CD14-positive monocyte (primary cell): ENCODE results near the gene PRR22. TPM values are rescaled to one million over a fixed set of nuclear protein-coding genes. Genes with fewer than 3 reads are reported as not detected.

ENCODE experiments used
- DNase-seq, 3 donors: peaks; one replicate each; pipeline ENCODE4 v3.0.0-alpha.2; 2011 to 2022
- H2AFZ ChIP-seq: 2 replicates; pipeline ENCODE4 v1.6.0; 2012; ENCODE audit warnings: mild to moderate bottlenecking, low read depth, low read length, inconsistent platforms; ENCODE audit not compliant: insufficient read depth, poor library complexity, severe bottlenecking
- H3K27ac ChIP-seq, 2 donors: 1 replicate in 1 of 2; 2 replicates in 1 of 2; pipeline ENCODE4 v1.5.1; 2012 to 2013; ENCODE audit warnings: low read length in 2 of 2, control low read depth in 1 of 2, inconsistent platforms in 1 of 2, low read depth in 1 of 2, mild to moderate bottlenecking in 1 of 2
- H3K27me3 ChIP-seq, 2 donors: one replicate each; pipeline versions ENCODE4 v1.6.0 to v1.6.1; 2011 to 2013; ENCODE audit warnings: low read length in 2 of 2; ENCODE audit not compliant: control insufficient read depth in 2 of 2, insufficient read depth in 2 of 2
- H3K36me3 ChIP-seq, 2 donors: replicated peaks in 1 of 2; 1 replicate in 1 of 2; 2 replicates in 1 of 2; pipeline versions ENCODE4 v1.5.1 to v1.6.1; 2012 to 2013; ENCODE audit warnings: low read length in 2 of 2, control low read depth in 1 of 2, inconsistent platforms in 1 of 2, mild to moderate bottlenecking in 1 of 2; ENCODE audit not compliant: insufficient read depth in 2 of 2, control insufficient read depth in 1 of 2
- H3K4me1 ChIP-seq, 2 donors: 1 replicate in 1 of 2; 2 replicates in 1 of 2; pipeline versions ENCODE4 v1.5.1 to v1.6.1; 2012 to 2013; ENCODE audit warnings: low read length in 2 of 2, control low read depth in 1 of 2, inconsistent platforms in 1 of 2, mild to moderate bottlenecking in 1 of 2, moderate library complexity in 1 of 2; ENCODE audit not compliant: insufficient read depth in 2 of 2, control insufficient read depth in 1 of 2
- H3K4me2 ChIP-seq: replicated peaks from 2 replicates; pipeline ENCODE3; 2012; ENCODE audit warnings: low read length, moderate library complexity, mild to moderate bottlenecking; ENCODE audit not compliant: poor library complexity, severe bottlenecking; ENCODE audit errors: extremely low read depth
- H3K4me3 ChIP-seq, 3 experiments: fragments of 200-600 bp in 1 of 3; sonication (generic) in 1 of 3; replicated peaks in 1 of 3; 1 replicate in 2 of 3; 2 replicates in 1 of 3; pipeline ENCODE4 v1.5.1; 2011 to 2013; ENCODE audit warnings: low read length in 3 of 3, mild to moderate bottlenecking in 3 of 3, control low read depth in 2 of 3, low read depth in 2 of 3, inconsistent platforms in 1 of 3, moderate library complexity in 1 of 3
- H3K79me2 ChIP-seq: 2 replicates; pipeline ENCODE4 v1.6.0; 2012; ENCODE audit warnings: mild to moderate bottlenecking, control low read depth, inconsistent platforms, low read length, moderate library complexity; ENCODE audit not compliant: insufficient read depth
- H3K9ac ChIP-seq: 2 replicates; pipeline ENCODE4 v1.6.0; 2017; ENCODE audit warnings: low read length, mild to moderate bottlenecking; ENCODE audit not compliant: insufficient read depth, poor library complexity, severe bottlenecking
- H3K9me3 ChIP-seq, 2 donors: replicated peaks in 1 of 2; 1 replicate in 1 of 2; 2 replicates in 1 of 2; pipeline versions ENCODE4 v1.5.1 to v1.6.1; 2012 to 2013; ENCODE audit warnings: low read length in 2 of 2, control low read depth in 1 of 2; ENCODE audit not compliant: control insufficient read depth in 1 of 2, insufficient read depth in 1 of 2
- H4K20me1 ChIP-seq: 2 replicates; pipeline ENCODE4 v1.6.0; 2012; ENCODE audit warnings: mild to moderate bottlenecking, low read length, control low read depth, moderate library complexity; ENCODE audit not compliant: insufficient read depth
- H3K27ac Mint-ChIP-seq, 7 donors: one replicate each; pipeline ENCODE4 v1.8.0; 2020; ENCODE audit warnings: mild to moderate bottlenecking in 7 of 7, mixed read lengths in 7 of 7, moderate library complexity in 6 of 7, inconsistent platforms in 2 of 7
- H3K27me3 Mint-ChIP-seq, 3 donors: one replicate each; pipeline ENCODE4 v1.8.0; 2021 to 2022; ENCODE audit warnings: low read depth in 3 of 3, mild to moderate bottlenecking in 3 of 3, mixed read lengths in 3 of 3, moderate library complexity in 3 of 3, inconsistent platforms in 1 of 3
- H3K36me3 Mint-ChIP-seq, 2 donors: one replicate each; pipeline ENCODE4 v1.8.0; 2020; ENCODE audit warnings: mixed read lengths in 2 of 2, inconsistent platforms in 1 of 2, mild to moderate bottlenecking in 1 of 2
- H3K4me1 Mint-ChIP-seq: one replicate; pipeline ENCODE4 v1.8.0; 2020; ENCODE audit warnings: mild to moderate bottlenecking, mixed read lengths
- H3K4me3 Mint-ChIP-seq, 2 donors: one replicate each; pipeline ENCODE4 v1.8.0; 2020; ENCODE audit warnings: mild to moderate bottlenecking in 2 of 2, mixed read lengths in 2 of 2, moderate library complexity in 1 of 2
- H3K9me3 Mint-ChIP-seq, 7 donors: one replicate each; pipeline ENCODE4 v1.8.0; 2020 to 2022; ENCODE audit warnings: mixed read lengths in 7 of 7, mild to moderate bottlenecking in 6 of 7, moderate library complexity in 6 of 7, inconsistent platforms in 2 of 7
- WGBS: methylation state at CpG from one replicate; pipeline ENCODE4 v1.1.5; 2013; ENCODE audit warnings: missing lambda C conversion rate; ENCODE audit not compliant: insufficient coverage; 5-methylcytosine and 5-hydroxymethylcytosine counted together
- intact Hi-C, 2 donors: fragments of 100-400 bp; cut with micrococcal nuclease; formaldehyde crosslinking; loops; one replicate each; pipeline versions ENCODE4 v1.15.0 to v1.15.1; 2023
- polyA plus RNA-seq, 3 donors: library from polyadenylated mRNA; depleted of rRNA in 1 of 3; unstranded in 2 of 3; stranded (reverse) in 1 of 3; fragments of 300-500 nt in 2 of 3; fragments of >200 nt in 1 of 3; fragmentation: Illumina TruSeq in 2 of 3; gene quantifications; 1 replicate in 2 of 3; 2 replicates in 1 of 3; pipeline ENCODE4 v1.2.3, GENCODE V29; 2012 to 2021
- TF ChIP-seq, protein P1 (sequence below): fragments of 200-600 bp; IDR thresholded peaks from one replicate; pipeline ENCODE4 v1.8.0; 2022; ENCODE audit warnings: antibody characterized with exemption, mild to moderate bottlenecking

Gene PRR22
- polyA plus RNA-seq, 3 donors, result 0.15 to 1.6 TPM; not detected in 1

DNA sequence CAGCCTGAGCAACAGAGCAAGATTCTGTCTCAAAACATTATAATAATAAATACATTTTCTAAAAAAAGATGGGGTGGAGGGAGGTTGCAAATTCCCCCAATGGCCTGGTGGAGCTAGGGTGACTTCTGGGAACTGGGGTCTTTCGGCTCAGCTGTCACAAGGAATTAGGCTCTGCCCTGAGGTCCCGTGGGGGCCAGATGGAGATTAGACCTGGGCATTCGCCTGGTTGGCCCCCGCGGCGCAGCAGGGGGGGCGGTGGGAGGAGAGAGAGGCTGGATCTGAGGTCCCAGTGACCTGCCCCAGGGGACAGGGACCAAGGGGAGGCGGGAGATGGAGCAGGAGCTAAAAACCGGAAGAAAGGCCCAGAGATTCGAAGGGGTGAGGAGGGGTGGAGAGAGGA is 40.2 kb upstream of the PRR22 start:
- no peak overlapping the region for H3K4me3 ChIP-seq
- no peaks in the 10 kb centered on the region for H3K79me2 ChIP-seq
- H3K4me3 Mint-ChIP-seq, result no peak overlapping the region
- intact Hi-C loops, result no loop called here
- no peak for DNase-seq
- no peaks in the 10 kb centered on the region for H4K20me1 ChIP-seq
- H3K4me1 ChIP-seq, result peaks cover 19 to 26% of the 10 kb centered on the region in 2 donors
- peaks cover 0 to 5% of the 10 kb centered on the region in 2 donors for H3K9me3 ChIP-seq
- TF ChIP-seq, protein P1, sequence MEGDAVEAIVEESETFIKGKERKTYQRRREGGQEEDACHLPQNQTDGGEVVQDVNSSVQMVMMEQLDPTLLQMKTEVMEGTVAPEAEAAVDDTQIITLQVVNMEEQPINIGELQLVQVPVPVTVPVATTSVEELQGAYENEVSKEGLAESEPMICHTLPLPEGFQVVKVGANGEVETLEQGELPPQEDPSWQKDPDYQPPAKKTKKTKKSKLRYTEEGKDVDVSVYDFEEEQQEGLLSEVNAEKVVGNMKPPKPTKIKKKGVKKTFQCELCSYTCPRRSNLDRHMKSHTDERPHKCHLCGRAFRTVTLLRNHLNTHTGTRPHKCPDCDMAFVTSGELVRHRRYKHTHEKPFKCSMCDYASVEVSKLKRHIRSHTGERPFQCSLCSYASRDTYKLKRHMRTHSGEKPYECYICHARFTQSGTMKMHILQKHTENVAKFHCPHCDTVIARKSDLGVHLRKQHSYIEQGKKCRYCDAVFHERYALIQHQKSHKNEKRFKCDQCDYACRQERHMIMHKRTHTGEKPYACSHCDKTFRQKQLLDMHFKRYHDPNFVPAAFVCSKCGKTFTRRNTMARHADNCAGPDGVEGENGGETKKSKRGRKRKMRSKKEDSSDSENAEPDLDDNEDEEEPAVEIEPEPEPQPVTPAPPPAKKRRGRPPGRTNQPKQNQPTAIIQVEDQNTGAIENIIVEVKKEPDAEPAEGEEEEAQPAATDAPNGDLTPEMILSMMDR, result no peak
- H3K27ac ChIP-seq, result no peak overlapping the region
- no peak overlapping the region for H3K4me2 ChIP-seq
- H3K27ac Mint-ChIP-seq, result no peak overlapping the region
- WGBS, result 100% methylated on average over 1 of the region's 10 CpGs
- peaks cover 18% of the 10 kb centered on the region for H3K4me1 Mint-ChIP-seq
- no peaks in the 10 kb centered on the region for H3K36me3 ChIP-seq
- H3K27me3 Mint-ChIP-seq, result peaks cover 19 to 38% (median 25%) of the 10 kb centered on the region in 3 donors
- peaks cover 0 to 19% of the 10 kb centered on the region in 2 donors for H3K27me3 ChIP-seq
- H3K9me3 Mint-ChIP-seq, result peaks cover 2 to 15% (median 9%) of the 10 kb centered on the region in 7 donors
- no peak overlapping the region for H3K9ac ChIP-seq
- H3K36me3 Mint-ChIP-seq, result no peaks in the 10 kb centered on the region
- no peak overlapping the region for H2AFZ ChIP-seq

DNA sequence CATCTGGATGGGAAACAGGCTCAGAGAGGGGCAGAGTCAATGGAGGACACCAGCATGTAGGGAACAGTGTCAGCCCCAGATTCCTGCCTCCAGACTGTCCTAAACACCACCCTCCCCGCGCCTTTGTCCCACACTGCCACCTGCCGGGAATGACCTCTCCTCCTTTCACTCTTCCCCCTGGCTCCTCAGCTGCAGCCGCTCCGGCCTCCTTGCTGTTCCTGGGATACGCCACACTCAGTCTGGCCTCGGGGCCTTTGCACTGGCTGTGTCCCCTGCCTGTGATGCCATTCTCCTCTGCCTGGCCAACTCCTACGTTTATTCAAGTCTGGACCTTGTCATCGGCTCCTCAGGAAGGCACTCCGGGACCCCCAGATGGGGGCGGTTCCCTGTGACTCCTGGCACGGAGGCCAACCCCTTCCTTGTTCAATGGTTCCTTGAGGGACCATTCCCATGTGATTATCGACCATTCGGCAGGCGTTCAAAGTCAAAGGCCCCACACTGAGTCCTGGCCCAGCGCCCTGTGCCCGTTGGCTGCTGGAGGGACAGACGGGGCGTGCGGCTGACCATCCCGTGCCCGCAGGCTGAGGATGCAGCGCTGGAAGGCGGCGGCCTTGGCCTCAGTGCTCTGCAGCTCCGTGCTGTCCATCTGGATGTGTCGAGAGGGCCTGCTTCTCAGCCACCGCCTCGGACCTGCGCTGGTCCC is 39.2 kb upstream of the PRR22 start:
- TF ChIP-seq, protein P1, result no peak
- peaks cover 0 to 8% of the 10 kb centered on the region in 2 donors for H3K27me3 ChIP-seq
- Mint-ChIP-seq H3K27me3 (peaks cover 18 to 28% (median 18%) of the 10 kb centered on the region in 3 donors), H3K4me3 (no peak overlapping the region), H3K4me1 (peaks cover 16% of the 10 kb centered on the region), H3K9me3 (peaks cover 2 to 15% (median 8%) of the 10 kb centered on the region in 7 donors), H3K27ac (no peak overlapping the region), H3K36me3 (no peaks in the 10 kb centered on the region)
- no peaks in the 10 kb centered on the region for H4K20me1 ChIP-seq
- no peaks in the 10 kb centered on the region for H3K36me3 ChIP-seq
- H3K4me3 ChIP-seq, result no peak overlapping the region
- no peaks in the 10 kb centered on the region for H3K79me2 ChIP-seq
- no peak overlapping the region for H3K4me2 ChIP-seq
- peaks cover 0 to 5% of the 10 kb centered on the region in 2 donors for H3K9me3 ChIP-seq
- no peak overlapping the region for H3K9ac ChIP-seq
- intact Hi-C loops, result no loop called here
- peaks cover 13 to 21% of the 10 kb centered on the region in 2 donors for H3K4me1 ChIP-seq
- DNase-seq, result no peak
- H2AFZ ChIP-seq, result no peak overlapping the region
- 92% methylated on average over 29 of the region's 30 CpGs for WGBS
- no peak overlapping the region for H3K27ac ChIP-seq
